HCT116 (cell line): ENCODE measurements around the gene GNRHR.

Experiments
- EZH2 ChIP-seq: fragments of 200-600 bp; sonication (generic); IDR thresholded peaks from 2 replicates; pipeline ENCODE4 v1.6.1; 2017; ENCODE audit warnings: antibody characterized with exemption, mixed run types
- EZH2phosphoT487 ChIP-seq: fragments of 200-600 bp; IDR thresholded peaks from 2 replicates; pipeline ENCODE4 v1.6.1; 2018; ENCODE audit warnings: antibody characterized with exemption, borderline replicate concordance
- POLR2A ChIP-seq: IDR thresholded peaks from 2 replicates; pipeline ENCODE4 v1.7.0; 2011; ENCODE audit warnings: borderline replicate concordance; ENCODE audit not compliant: insufficient read depth, insufficient read length; ENCODE audit errors: extremely low read depth
- POLR2AphosphoS5 ChIP-seq: IDR thresholded peaks from 2 replicates; pipeline ENCODE4 v1.6.1; 2011; ENCODE audit warnings: mild to moderate bottlenecking, low read depth, low read length, moderate library complexity
- RAD21 ChIP-seq: IDR thresholded peaks from 2 replicates; pipeline ENCODE4 v1.6.1; 2012; ENCODE audit warnings: low read depth, mild to moderate bottlenecking
- YY1 ChIP-seq: IDR thresholded peaks from 2 replicates; pipeline ENCODE4 v1.6.1; 2011; ENCODE audit warnings: low read length, low read depth, moderate library complexity, mild to moderate bottlenecking; ENCODE audit not compliant: insufficient replicate concordance; ENCODE audit errors: extremely low read depth
- TF ChIP-seq, protein P1 (sequence below), 3 experiments: fragments of 200-600 bp in 1 of 3; sonication (generic) in 1 of 3; IDR thresholded peaks in 2 of 3; conservative IDR thresholded peaks in 1 of 3; 2 replicates each; pipeline ENCODE4 v1.5.1; 2012 to 2017; ENCODE audit warnings: low read depth in 2 of 3, low read length in 2 of 3, antibody characterized with exemption in 1 of 3, borderline replicate concordance in 1 of 3, control low read depth in 1 of 3, mild to moderate bottlenecking in 1 of 3, mixed read lengths in 1 of 3, mixed run types in 1 of 3, moderate library complexity in 1 of 3; ENCODE audit not compliant: insufficient read depth in 1 of 3
- TF ChIP-seq, protein P2 (sequence below): IDR thresholded peaks from 2 replicates; pipeline ENCODE4 v1.6.1; 2012; ENCODE audit warnings: low read depth

DNA sequence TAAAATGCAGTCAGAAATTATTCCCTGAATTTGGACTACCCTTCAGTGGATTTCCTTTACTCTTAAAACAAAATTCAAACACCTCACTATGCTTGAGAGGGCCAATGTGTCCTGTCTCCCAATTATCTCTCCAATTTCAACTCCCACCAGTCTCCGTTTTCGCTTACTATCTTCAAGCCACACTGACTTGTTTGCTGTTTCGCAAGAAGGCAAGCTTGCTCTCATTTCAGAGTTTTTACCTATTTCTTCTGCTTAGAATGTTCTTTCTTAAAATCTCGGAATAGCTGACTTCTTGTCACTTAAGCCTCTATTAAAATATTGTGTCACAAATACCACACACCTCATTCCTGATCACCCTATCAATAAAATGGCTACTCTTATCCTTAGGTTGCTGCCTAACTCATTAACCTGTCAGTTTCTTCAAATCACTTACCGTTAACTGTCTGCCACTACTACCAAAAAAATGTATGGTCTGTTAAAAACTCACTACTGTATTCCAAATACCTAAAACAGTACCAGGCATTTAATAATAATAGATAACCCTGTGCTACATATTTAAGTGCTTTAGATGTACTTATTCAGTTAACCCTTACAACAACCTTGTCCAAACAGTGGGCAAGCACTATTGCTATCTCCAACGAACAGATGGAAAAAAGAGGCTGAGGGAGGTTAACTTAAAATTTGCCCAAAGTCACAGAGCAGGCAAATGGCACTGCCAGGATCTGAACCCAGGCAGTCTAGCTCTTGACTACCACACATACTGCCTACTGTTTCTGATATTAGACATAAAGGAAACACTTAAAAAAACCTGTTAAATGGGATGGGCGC lies 56.1 kb downstream of the GNRHR start:
- TF ChIP-seq POLR2AphosphoS5 (no peak), POLR2A (no peak), EZH2 (no peak), RAD21 (no peak), EZH2phosphoT487 (no peak), YY1 (no peak)
- TF ChIP-seq, protein P1, sequence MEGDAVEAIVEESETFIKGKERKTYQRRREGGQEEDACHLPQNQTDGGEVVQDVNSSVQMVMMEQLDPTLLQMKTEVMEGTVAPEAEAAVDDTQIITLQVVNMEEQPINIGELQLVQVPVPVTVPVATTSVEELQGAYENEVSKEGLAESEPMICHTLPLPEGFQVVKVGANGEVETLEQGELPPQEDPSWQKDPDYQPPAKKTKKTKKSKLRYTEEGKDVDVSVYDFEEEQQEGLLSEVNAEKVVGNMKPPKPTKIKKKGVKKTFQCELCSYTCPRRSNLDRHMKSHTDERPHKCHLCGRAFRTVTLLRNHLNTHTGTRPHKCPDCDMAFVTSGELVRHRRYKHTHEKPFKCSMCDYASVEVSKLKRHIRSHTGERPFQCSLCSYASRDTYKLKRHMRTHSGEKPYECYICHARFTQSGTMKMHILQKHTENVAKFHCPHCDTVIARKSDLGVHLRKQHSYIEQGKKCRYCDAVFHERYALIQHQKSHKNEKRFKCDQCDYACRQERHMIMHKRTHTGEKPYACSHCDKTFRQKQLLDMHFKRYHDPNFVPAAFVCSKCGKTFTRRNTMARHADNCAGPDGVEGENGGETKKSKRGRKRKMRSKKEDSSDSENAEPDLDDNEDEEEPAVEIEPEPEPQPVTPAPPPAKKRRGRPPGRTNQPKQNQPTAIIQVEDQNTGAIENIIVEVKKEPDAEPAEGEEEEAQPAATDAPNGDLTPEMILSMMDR (IDR thresholded peaks at IDR 0.05 in 2 of 3, conservative IDR thresholded peaks at IDR 0.05 in 1 of 3; ENCODE audit: borderline replicate concordance in 1 of 3, insufficient read depth in 1 of 3, low read depth in 2 of 3, low read length in 2 of 3): no peak
- TF ChIP-seq, protein P2, sequence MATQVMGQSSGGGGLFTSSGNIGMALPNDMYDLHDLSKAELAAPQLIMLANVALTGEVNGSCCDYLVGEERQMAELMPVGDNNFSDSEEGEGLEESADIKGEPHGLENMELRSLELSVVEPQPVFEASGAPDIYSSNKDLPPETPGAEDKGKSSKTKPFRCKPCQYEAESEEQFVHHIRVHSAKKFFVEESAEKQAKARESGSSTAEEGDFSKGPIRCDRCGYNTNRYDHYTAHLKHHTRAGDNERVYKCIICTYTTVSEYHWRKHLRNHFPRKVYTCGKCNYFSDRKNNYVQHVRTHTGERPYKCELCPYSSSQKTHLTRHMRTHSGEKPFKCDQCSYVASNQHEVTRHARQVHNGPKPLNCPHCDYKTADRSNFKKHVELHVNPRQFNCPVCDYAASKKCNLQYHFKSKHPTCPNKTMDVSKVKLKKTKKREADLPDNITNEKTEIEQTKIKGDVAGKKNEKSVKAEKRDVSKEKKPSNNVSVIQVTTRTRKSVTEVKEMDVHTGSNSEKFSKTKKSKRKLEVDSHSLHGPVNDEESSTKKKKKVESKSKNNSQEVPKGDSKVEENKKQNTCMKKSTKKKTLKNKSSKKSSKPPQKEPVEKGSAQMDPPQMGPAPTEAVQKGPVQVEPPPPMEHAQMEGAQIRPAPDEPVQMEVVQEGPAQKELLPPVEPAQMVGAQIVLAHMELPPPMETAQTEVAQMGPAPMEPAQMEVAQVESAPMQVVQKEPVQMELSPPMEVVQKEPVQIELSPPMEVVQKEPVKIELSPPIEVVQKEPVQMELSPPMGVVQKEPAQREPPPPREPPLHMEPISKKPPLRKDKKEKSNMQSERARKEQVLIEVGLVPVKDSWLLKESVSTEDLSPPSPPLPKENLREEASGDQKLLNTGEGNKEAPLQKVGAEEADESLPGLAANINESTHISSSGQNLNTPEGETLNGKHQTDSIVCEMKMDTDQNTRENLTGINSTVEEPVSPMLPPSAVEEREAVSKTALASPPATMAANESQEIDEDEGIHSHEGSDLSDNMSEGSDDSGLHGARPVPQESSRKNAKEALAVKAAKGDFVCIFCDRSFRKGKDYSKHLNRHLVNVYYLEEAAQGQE: no peak
